HepG2 (cell line): ENCODE measurements around the gene UGT1A3.

ENCODE experiments used
- NR2F2 ChIP-seq: IDR thresholded peaks from 2 replicates; pipeline ENCODE4 v1.6.1; 2012; ENCODE audit warnings: low read depth, inconsistent platforms, borderline replicate concordance
- NR3C1 ChIP-seq: sonication (generic); formaldehyde crosslinking; IDR thresholded peaks from 2 replicates; pipeline ENCODE4 v1.4.0; 2020; ENCODE audit warnings: missing genetic modification reagents
- ZNF264 ChIP-seq: sonication (generic); formaldehyde crosslinking; IDR thresholded peaks from 2 replicates; pipeline ENCODE4 v1.4.0; 2020; ENCODE audit warnings: missing genetic modification reagents
- ZNF572 ChIP-seq: sonication (generic); formaldehyde crosslinking; IDR thresholded peaks from 2 replicates; pipeline ENCODE4 v1.5.1; 2020; ENCODE audit warnings: mild to moderate bottlenecking, missing genetic modification reagents

DNA sequence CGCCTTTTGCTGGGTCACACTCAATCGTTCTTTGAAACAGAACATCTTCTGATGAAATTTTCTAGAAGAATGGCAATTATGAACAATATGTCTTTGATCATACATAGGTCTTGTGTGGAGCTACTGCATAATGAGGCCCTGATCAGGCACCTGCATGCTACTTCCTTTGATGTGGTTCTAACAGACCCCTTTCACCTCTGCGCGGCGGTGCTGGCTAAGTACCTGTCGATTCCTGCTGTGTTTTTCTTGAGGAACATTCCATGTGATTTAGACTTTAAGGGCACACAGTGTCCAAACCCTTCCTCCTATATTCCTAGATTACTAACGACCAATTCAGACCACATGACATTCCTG lies 15.6 kb upstream of the UGT1A3 start:
- no peak for TF ChIP-seq ZNF572 (CRISPR knock-in tag)
- no peak for TF ChIP-seq ZNF264 (CRISPR knock-in tag)
- no peak for TF ChIP-seq NR3C1
- no peak for TF ChIP-seq NR2F2
